Keratinocyte (primary cell): ENCODE results near the gene NR3C2. TPM values are rescaled to one million over a fixed set of nuclear protein-coding genes. Genes with fewer than 3 reads are reported as not detected.

Experiments used
- DNase-seq: peaks from one replicate; pipeline ENCODE4 v3.0.0-alpha.2; 2011; ENCODE audit warnings: low read depth, missing footprints, low spot score
- FAIRE-seq: peaks from 2 replicates; lab custom pipeline; 2011; peaks lifted over from hg19 to GRCh38; lab: Jason Lieb, UNC
- H2AFZ ChIP-seq: 2 replicates; pipeline ENCODE4 v1.6.0; 2012; ENCODE audit warnings: low read length, control low read depth, inconsistent platforms; ENCODE audit not compliant: control insufficient read depth
- H3K27ac ChIP-seq: 2 replicates; pipeline ENCODE4 v1.5.1; 2011; ENCODE audit warnings: low read length; ENCODE audit not compliant: control insufficient read depth, insufficient read depth
- H3K27me3 ChIP-seq: 3 replicates; pipeline ENCODE4 v1.6.0; 2011; ENCODE audit warnings: low read length; ENCODE audit not compliant: control insufficient read depth, insufficient read depth; ENCODE audit errors: extremely low read depth
- H3K36me3 ChIP-seq, 2 experiments: 2 replicates in 1 of 2; 3 replicates in 1 of 2; pipeline ENCODE4 v1.5.1; 2011; ENCODE audit warnings: low read length in 2 of 2, mild to moderate bottlenecking in 1 of 2; ENCODE audit not compliant: control insufficient read depth in 2 of 2, insufficient read depth in 2 of 2; ENCODE audit errors: extremely low read depth in 1 of 2
- H3K4me1 ChIP-seq: 3 replicates; pipeline ENCODE4 v1.5.1; 2011; ENCODE audit warnings: low read length; ENCODE audit not compliant: control insufficient read depth, insufficient read depth; ENCODE audit errors: extremely low read depth
- H3K4me2 ChIP-seq: 3 replicates; pipeline ENCODE4 v1.6.0; 2011; ENCODE audit warnings: low read depth, low read length; ENCODE audit not compliant: control insufficient read depth, insufficient read depth; ENCODE audit errors: extremely low read depth
- H3K4me3 ChIP-seq, 3 experiments: fragments of 200-600 bp in 1 of 3; sonication (generic) in 1 of 3; 2 replicates in 2 of 3; 3 replicates in 1 of 3; pipeline ENCODE4 v1.5.1; 2011 to 2016; ENCODE audit warnings: low read length in 3 of 3, mild to moderate bottlenecking in 3 of 3, control low read depth in 2 of 3, inconsistent platforms in 1 of 3, low read depth in 1 of 3, mixed read lengths in 1 of 3, mixed run types in 1 of 3, moderate library complexity in 1 of 3; ENCODE audit not compliant: control insufficient read depth in 2 of 3, insufficient read depth in 2 of 3; ENCODE audit errors: extremely low read depth in 1 of 3
- H3K79me2 ChIP-seq: 2 replicates; pipeline ENCODE4 v1.6.0; 2012; ENCODE audit warnings: low read length; ENCODE audit not compliant: control insufficient read depth, insufficient read depth
- H3K9ac ChIP-seq: 3 replicates; pipeline ENCODE4 v1.6.0; 2011; ENCODE audit warnings: low read length; ENCODE audit not compliant: control insufficient read depth, insufficient read depth; ENCODE audit errors: extremely low read depth
- H3K9me1 ChIP-seq: 3 replicates; pipeline ENCODE4 v1.6.0; 2011; ENCODE audit warnings: low read length; ENCODE audit not compliant: control insufficient read depth, insufficient read depth; ENCODE audit errors: extremely low read depth
- H3K9me3 ChIP-seq: 2 replicates; pipeline ENCODE4 v1.5.1; 2012; ENCODE audit warnings: low read depth, low read length; ENCODE audit not compliant: control insufficient read depth
- H4K20me1 ChIP-seq: 3 replicates; pipeline ENCODE4 v1.6.0; 2011; ENCODE audit warnings: low read length; ENCODE audit not compliant: control insufficient read depth, insufficient read depth; ENCODE audit errors: extremely low read depth
- EZH2 ChIP-seq: IDR thresholded peaks from one replicate; pipeline ENCODE4 v1.6.1; 2012; ENCODE audit warnings: inconsistent platforms, mild to moderate bottlenecking, low read length, moderate library complexity
- dilution Hi-C: fragments of 300-500 bp; cut with MboI; formaldehyde crosslinking; loops from one replicate; pipeline ENCODE4 v1.7.0; 2020; ENCODE audit warnings: low sequenced_read_pairs; ENCODE audit not compliant: extremely low pct_ligation_motif_present
- polyA plus RNA-seq, 5 experiments: library from polyadenylated mRNA; depleted of rRNA in 3 of 5; stranded (reverse) in 3 of 5; stranded (forward) in 1 of 5; unstranded in 1 of 5; fragments of >200 nt; gene quantifications; 1 replicate in 1 of 5; 2 replicates in 3 of 5; 3 replicates in 1 of 5; pipeline versions ENCODE4 v1.2.1 to v1.2.3, GENCODE V29; 2011 to 2012; ENCODE audit warnings: missing spikeins in 2 of 5, low read depth in 1 of 5, low replicate concordance in 1 of 5
- TF ChIP-seq, protein P1 (sequence below), 3 experiments: IDR thresholded peaks in 1 of 3; conservative IDR thresholded peaks in 1 of 3; optimal IDR thresholded peaks in 1 of 3; 2 replicates in 2 of 3; 3 replicates in 1 of 3; pipeline versions ENCODE3 to v1.5.1; 2011; ENCODE audit warnings: low read length in 3 of 3, mild to moderate bottlenecking in 3 of 3, moderate library complexity in 2 of 3, control low read depth in 1 of 3, inconsistent platforms in 1 of 3; ENCODE audit not compliant: insufficient read depth in 2 of 3; ENCODE audit errors: extremely low read depth in 1 of 3

The NR3C2 gene
- polyA plus RNA-seq, 1 donor (not counting 4 experiments of a cell fraction or from before 2014, with no cell fraction given): 1.5 TPM

DNA sequence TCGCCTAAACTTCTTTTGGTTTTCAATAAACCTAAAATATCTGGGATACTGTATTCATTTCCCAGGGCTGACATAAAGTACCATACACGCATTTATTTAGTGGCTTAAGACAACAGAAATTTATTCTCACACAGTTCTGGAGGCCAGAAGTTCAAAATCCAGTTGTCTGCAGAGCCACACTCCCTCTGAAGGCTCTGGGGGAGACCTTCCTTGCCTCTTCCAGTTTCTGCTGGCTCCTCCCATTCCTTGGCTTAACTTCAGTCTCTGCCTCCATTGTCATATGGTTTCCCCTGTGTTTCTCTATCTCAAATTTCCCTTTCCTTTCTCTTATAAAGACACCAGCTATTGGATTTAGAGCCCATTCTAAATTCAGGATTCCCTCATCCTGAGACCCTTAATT, 44.4 kb downstream of the NR3C2 start:
- no peak overlapping the region for H3K4me3 ChIP-seq
- no peak overlapping the region for H3K9ac ChIP-seq
- no peaks in the 10 kb centered on the region for H3K9me3 ChIP-seq
- no peak overlapping the region for H2AFZ ChIP-seq
- dilution Hi-C loops: no loop called here
- H3K36me3 ChIP-seq: no peaks in the 10 kb centered on the region
- no peaks in the 10 kb centered on the region for H4K20me1 ChIP-seq
- H3K27ac ChIP-seq: no peak overlapping the region
- H3K27me3 ChIP-seq: no peaks in the 10 kb centered on the region
- FAIRE-seq (no peak), DNase-seq (no peak)
- TF ChIP-seq, protein P1, sequence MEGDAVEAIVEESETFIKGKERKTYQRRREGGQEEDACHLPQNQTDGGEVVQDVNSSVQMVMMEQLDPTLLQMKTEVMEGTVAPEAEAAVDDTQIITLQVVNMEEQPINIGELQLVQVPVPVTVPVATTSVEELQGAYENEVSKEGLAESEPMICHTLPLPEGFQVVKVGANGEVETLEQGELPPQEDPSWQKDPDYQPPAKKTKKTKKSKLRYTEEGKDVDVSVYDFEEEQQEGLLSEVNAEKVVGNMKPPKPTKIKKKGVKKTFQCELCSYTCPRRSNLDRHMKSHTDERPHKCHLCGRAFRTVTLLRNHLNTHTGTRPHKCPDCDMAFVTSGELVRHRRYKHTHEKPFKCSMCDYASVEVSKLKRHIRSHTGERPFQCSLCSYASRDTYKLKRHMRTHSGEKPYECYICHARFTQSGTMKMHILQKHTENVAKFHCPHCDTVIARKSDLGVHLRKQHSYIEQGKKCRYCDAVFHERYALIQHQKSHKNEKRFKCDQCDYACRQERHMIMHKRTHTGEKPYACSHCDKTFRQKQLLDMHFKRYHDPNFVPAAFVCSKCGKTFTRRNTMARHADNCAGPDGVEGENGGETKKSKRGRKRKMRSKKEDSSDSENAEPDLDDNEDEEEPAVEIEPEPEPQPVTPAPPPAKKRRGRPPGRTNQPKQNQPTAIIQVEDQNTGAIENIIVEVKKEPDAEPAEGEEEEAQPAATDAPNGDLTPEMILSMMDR (optimal IDR thresholded peaks at IDR 0.05 in 1 of 3, IDR thresholded peaks at IDR 0.05 in 1 of 3, conservative IDR thresholded peaks at IDR 0.05 in 1 of 3; ENCODE audit: extremely low read depth in 1 of 3, insufficient read depth in 2 of 3, low read length in 3 of 3): no peak
- TF ChIP-seq EZH2: no peak
- H3K4me2 ChIP-seq: no peak overlapping the region
- no peaks in the 10 kb centered on the region for H3K9me1 ChIP-seq
- no peaks in the 10 kb centered on the region for H3K79me2 ChIP-seq
- no peaks in the 10 kb centered on the region for H3K4me1 ChIP-seq

DNA sequence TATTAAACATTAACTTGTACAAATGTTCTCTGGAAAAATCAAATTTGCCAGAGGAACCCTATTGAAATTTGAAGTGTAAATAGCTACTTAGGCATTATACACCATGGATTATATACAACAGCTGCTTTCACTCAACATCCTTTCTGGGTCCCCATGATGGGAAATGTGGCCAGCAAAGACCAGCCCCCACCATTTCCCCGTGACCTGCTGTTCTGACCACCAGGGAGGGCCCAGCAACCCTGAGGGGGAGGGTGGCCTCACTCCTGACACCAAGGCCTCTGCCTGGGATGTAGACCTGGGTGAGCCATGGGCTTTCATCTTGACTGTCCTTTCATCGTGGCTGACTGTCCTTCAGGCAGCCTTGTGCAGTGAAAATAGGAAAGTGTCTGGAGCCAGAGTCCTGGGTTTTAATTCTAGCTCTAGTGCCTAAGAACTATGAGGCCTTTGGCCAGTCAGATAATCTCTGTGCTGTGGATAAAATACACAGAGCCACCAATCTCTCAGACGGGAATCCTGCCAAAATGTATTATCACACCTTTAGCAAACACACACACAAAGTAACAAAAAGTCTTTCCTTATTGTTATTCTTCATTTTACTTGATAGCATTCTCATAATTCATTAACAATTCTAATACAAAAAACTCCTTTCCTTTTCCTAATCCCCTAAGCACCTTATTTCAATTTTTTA, 45.1 kb downstream of the NR3C2 start:
- no peaks in the 10 kb centered on the region for H3K9me3 ChIP-seq
- TF ChIP-seq, protein P1 (optimal IDR thresholded peaks at IDR 0.05 in 1 of 3, IDR thresholded peaks at IDR 0.05 in 1 of 3, conservative IDR thresholded peaks at IDR 0.05 in 1 of 3; ENCODE audit: extremely low read depth in 1 of 3, insufficient read depth in 2 of 3, low read length in 3 of 3): no peak
- no peak for TF ChIP-seq EZH2

More for the DNA sequence above, 45.1 kb downstream of the NR3C2 start:
- Histone ChIP-seq H3K9ac (no peak overlapping the region), H3K79me2 (no peaks in the 10 kb centered on the region), H3K4me1 (no peaks in the 10 kb centered on the region), H2AFZ (no peak overlapping the region), H3K27ac (no peak overlapping the region), H3K4me2 (no peak overlapping the region), H3K9me1 (no peaks in the 10 kb centered on the region), H3K27me3 (no peaks in the 10 kb centered on the region), H4K20me1 (no peaks in the 10 kb centered on the region), H3K4me3 (no peak overlapping the region), H3K36me3 (no peaks in the 10 kb centered on the region)
- DNase-seq (no peak), FAIRE-seq (no peak)
- dilution Hi-C loops: no loop called here
